ENCODE measurements around the gene BCL2L14.

- TF ChIP-seq, protein P1, sequence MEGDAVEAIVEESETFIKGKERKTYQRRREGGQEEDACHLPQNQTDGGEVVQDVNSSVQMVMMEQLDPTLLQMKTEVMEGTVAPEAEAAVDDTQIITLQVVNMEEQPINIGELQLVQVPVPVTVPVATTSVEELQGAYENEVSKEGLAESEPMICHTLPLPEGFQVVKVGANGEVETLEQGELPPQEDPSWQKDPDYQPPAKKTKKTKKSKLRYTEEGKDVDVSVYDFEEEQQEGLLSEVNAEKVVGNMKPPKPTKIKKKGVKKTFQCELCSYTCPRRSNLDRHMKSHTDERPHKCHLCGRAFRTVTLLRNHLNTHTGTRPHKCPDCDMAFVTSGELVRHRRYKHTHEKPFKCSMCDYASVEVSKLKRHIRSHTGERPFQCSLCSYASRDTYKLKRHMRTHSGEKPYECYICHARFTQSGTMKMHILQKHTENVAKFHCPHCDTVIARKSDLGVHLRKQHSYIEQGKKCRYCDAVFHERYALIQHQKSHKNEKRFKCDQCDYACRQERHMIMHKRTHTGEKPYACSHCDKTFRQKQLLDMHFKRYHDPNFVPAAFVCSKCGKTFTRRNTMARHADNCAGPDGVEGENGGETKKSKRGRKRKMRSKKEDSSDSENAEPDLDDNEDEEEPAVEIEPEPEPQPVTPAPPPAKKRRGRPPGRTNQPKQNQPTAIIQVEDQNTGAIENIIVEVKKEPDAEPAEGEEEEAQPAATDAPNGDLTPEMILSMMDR (IDR thresholded peaks at IDR 0.05) = no peak
- TF ChIP-seq, protein P2, sequence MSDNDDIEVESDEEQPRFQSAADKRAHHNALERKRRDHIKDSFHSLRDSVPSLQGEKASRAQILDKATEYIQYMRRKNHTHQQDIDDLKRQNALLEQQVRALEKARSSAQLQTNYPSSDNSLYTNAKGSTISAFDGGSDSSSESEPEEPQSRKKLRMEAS (CRISPR knock-in tag; IDR thresholded peaks at IDR 0.05) = no peak
- no peak for TF ChIP-seq ATF6 (CRISPR knock-in tag; IDR thresholded peaks at IDR 0.05)
- TF ChIP-seq, protein P3, sequence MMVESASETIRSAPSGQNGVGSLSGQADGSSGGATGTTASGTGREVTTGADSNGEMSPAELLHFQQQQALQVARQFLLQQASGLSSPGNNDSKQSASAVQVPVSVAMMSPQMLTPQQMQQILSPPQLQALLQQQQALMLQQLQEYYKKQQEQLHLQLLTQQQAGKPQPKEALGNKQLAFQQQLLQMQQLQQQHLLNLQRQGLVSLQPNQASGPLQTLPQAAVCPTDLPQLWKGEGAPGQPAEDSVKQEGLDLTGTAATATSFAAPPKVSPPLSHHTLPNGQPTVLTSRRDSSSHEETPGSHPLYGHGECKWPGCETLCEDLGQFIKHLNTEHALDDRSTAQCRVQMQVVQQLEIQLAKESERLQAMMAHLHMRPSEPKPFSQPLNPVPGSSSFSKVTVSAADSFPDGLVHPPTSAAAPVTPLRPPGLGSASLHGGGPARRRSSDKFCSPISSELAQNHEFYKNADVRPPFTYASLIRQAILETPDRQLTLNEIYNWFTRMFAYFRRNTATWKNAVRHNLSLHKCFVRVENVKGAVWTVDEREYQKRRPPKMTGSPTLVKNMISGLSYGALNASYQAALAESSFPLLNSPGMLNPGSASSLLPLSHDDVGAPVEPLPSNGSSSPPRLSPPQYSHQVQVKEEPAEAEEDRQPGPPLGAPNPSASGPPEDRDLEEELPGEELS (CRISPR knock-in tag; IDR thresholded peaks at IDR 0.05) = no peak
- TF ChIP-seq ATF2 (CRISPR knock-in tag; IDR thresholded peaks at IDR 0.05; ENCODE audit: borderline replicate concordance, low read depth) = no peak
- TF ChIP-seq, protein P4, sequence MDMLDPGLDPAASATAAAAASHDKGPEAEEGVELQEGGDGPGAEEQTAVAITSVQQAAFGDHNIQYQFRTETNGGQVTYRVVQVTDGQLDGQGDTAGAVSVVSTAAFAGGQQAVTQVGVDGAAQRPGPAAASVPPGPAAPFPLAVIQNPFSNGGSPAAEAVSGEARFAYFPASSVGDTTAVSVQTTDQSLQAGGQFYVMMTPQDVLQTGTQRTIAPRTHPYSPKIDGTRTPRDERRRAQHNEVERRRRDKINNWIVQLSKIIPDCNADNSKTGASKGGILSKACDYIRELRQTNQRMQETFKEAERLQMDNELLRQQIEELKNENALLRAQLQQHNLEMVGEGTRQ (CRISPR knock-in tag; IDR thresholded peaks at IDR 0.05) = no peak
- TF ChIP-seq ARID4B (CRISPR knock-in tag; IDR thresholded peaks at IDR 0.05; ENCODE audit: borderline replicate concordance) = no peak
- TF ChIP-seq GABPB1 (CRISPR knock-in tag; IDR thresholded peaks at IDR 0.05) = no peak
- no peak for TF ChIP-seq ZNF121 (CRISPR knock-in tag; IDR thresholded peaks at IDR 0.05)
- no peak for TF ChIP-seq FOXJ3 (CRISPR knock-in tag; IDR thresholded peaks at IDR 0.05; ENCODE audit: borderline replicate concordance)
- TF ChIP-seq OVOL2 (CRISPR knock-in tag; IDR thresholded peaks at IDR 0.05; ENCODE audit: borderline replicate concordance) = no peak
- TF ChIP-seq MYBL2 (CRISPR knock-in tag; IDR thresholded peaks at IDR 0.05) = no peak
Observed at GRCh38 chr12:12087693-12088034, 16.9 kb downstream of the BCL2L14 start.

Data from WTC11 (cell line).